Measurements from ENCODE around the gene TMEM72. TPM values are rescaled to one million over a fixed set of nuclear protein-coding genes. Genes with fewer than 3 reads are reported as not detected.
A peak's percentile ranks its signal among the peaks of the same experiment; 100 is the strongest.

The TMEM72 gene
- total and polyA plus RNA-seq, 2 experiments from 2014 or later, result 1.3 to 2.3 TPM

DNA sequence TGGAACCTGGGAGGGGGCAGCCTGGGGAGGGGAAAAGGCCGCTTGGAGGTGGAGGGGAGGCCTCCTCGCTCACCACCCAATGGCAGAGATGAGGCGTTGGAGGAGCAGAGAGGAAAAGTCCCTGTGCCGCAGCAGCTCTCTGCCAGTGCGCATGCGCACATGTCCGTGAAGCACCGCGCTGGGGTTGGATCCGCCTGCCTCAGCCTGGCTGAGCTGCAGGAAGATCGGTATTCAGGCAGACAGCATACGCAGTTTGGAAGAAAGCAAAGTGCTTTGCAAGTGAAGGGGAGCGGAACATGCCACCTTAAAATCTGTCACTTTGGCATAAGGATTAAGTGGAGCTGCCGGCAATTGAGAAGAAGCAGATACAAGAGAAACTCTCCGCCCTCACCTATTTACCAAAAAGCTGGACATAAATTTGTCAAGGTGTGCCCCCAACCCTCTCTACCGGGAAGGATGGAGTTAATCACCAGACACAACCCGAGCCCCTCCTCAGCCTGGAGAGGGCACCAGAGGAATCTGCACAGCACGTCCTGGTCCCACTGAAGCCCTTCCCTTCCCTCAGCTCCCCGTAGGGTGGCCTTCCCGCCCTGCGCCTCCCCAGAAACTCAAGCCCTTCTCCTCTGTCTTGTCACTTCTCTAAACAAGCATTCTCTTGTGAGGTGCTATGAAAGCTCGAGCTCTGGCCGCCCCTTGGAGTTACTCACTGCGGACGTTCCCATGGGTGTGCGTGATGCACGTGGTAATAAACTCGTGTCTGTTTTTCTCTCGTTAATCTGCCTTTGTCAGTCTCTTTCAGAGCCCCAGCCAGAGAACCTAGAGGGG, 32.2 kb upstream of the TMEM72 start:
- no peaks in the 10 kb centered on the region for H3K9me3 ChIP-seq (ENCODE audit: low read depth)
- no peaks in the 10 kb centered on the region for H3K36me3 ChIP-seq
- peaks cover 6% of the 10 kb centered on the region for H3K4me1 ChIP-seq (ENCODE audit: low read depth)
- TF ChIP-seq, protein P1, sequence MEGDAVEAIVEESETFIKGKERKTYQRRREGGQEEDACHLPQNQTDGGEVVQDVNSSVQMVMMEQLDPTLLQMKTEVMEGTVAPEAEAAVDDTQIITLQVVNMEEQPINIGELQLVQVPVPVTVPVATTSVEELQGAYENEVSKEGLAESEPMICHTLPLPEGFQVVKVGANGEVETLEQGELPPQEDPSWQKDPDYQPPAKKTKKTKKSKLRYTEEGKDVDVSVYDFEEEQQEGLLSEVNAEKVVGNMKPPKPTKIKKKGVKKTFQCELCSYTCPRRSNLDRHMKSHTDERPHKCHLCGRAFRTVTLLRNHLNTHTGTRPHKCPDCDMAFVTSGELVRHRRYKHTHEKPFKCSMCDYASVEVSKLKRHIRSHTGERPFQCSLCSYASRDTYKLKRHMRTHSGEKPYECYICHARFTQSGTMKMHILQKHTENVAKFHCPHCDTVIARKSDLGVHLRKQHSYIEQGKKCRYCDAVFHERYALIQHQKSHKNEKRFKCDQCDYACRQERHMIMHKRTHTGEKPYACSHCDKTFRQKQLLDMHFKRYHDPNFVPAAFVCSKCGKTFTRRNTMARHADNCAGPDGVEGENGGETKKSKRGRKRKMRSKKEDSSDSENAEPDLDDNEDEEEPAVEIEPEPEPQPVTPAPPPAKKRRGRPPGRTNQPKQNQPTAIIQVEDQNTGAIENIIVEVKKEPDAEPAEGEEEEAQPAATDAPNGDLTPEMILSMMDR (IDR thresholded peaks at IDR 0.05; ENCODE audit: low read depth, low read length), result peak; percentile 22
- no peaks in the 10 kb centered on the region for H3K27me3 ChIP-seq
- peak overlapping the region; percentile 65 for H3K27ac ChIP-seq
- DNase-seq (ENCODE audit: low read depth in 1 of 2, low spot score in 1 of 2), result peak; percentile 91 to 93
- peak overlapping the region; percentile 12 for H3K4me3 ChIP-seq

DNA sequence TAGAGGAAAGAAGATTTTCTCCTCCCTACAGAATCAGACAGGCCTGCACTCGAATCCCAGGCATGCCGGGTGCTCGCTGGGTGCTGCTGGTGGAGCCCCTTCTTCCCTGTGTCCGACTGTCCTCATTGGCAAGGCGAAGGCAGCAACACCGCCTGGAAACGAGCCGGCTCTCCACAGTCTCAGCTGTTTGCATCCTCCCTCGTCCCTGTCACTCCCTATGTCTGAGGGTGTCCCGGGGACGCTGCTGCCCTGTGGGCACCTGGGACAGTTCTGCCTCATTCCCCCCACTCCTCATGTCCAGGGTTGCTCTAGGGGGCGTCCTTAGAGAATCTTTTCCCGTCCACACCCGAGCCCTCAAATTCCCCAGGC, 31.6 kb upstream of the TMEM72 start:
- TF ChIP-seq, protein P1 (IDR thresholded peaks at IDR 0.05; ENCODE audit: low read depth, low read length), result no peak
- Histone ChIP-seq H3K27ac (peak overlapping the region; percentile 65), H3K9me3 (ENCODE audit: low read depth) (no peaks in the 10 kb centered on the region), H3K4me3 (peak overlapping the region; percentile 12), H3K27me3 (no peaks in the 10 kb centered on the region), H3K36me3 (no peaks in the 10 kb centered on the region), H3K4me1 (ENCODE audit: low read depth) (peaks cover 6% of the 10 kb centered on the region)
- DNase-seq (ENCODE audit: low read depth in 1 of 2, low spot score in 1 of 2), result no peak

DNA sequence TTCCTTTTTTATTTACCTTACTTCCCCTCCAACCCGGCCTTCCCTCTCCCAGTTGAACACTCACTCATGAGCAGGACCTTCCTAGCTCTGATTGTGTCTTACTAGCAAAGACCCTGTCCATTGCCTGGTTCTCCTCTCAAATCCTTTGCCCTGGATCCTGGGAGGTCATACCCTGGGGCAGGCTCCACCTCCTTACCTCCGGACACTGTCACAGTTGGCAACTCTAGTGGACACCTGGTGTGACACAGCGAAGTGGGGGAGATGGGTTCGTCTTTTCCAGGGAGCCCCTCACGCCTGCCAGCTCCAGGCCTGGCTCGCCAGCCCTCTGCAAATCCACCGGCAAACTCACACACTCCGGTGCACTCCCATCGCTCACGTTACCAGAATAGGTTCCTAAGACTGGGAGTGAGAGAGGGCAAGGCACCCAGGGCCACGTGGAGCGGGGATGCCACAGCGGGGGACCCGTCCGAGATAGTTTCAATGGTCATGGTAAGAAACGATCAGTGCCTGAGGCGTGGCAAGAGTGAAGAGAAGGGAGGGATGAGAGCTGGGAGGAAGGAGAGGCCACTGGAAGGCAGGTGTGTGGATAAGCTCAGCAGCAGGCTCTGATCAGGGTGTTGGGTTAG, 30.9 kb upstream of the TMEM72 start:
- Histone ChIP-seq H3K36me3 (no peaks in the 10 kb centered on the region), H3K27ac (no peak overlapping the region), H3K27me3 (no peaks in the 10 kb centered on the region), H3K4me3 (no peak overlapping the region), H3K4me1 (ENCODE audit: low read depth) (peaks cover 6% of the 10 kb centered on the region), H3K9me3 (ENCODE audit: low read depth) (no peaks in the 10 kb centered on the region)
- no peak for DNase-seq (ENCODE audit: low read depth in 1 of 2, low spot score in 1 of 2)
- TF ChIP-seq, protein P1 (IDR thresholded peaks at IDR 0.05; ENCODE audit: low read depth, low read length), result no peak

DNA sequence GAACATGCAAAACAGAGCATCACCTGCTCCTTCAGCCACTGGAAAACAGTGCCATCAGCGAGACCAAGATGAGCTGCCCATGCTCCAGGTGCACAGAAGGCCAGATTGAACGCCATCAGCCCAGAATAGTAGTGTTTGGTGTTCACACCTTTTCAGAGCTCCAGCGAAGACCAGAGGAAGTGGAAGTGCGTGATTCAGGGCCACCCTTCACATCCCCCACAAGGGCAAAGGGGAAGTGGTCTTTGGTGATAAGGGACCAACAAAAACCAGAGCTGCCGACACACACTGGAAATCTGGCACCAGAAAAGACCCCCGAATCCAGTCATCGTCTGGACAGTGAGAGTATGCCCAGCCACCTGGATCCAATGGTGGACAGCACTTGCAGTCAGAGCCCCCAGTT, 29.5 kb upstream of the TMEM72 start:
- Histone ChIP-seq H3K36me3 (no peaks in the 10 kb centered on the region), H3K27ac (no peak overlapping the region), H3K4me3 (no peak overlapping the region), H3K27me3 (no peaks in the 10 kb centered on the region), H3K4me1 (ENCODE audit: low read depth) (peaks cover 6% of the 10 kb centered on the region), H3K9me3 (ENCODE audit: low read depth) (no peaks in the 10 kb centered on the region)
- no peak for DNase-seq (ENCODE audit: low read depth in 1 of 2, low spot score in 1 of 2)
- TF ChIP-seq, protein P1 (IDR thresholded peaks at IDR 0.05; ENCODE audit: low read depth, low read length), result no peak

DNA sequence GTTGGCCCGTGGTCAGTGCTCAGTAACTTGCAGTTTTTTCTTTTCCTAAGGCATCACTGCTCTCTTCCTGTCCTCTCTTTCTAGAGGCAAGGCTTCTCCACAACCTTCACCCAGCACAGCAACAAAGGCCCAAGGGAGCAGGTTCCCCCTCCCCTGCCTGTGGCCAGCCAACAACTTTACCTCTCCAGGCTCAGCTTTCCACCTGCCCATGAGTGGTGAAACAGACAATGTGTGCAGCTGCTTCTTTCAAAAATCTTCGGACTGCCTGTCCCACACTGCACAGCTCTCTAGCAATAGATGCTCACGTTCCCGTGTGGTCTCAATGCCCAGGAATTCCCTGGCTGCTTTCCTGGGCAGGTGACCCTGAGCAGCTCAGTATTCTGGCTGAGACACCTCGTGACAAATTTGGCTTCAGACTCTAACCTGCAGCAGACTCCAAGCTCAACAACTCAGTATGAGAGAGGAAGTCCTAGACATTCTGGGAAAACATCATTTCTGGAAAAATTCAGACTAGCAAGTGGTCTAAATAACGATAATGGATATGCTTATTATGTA, 28.9 kb upstream of the TMEM72 start:
- no peaks in the 10 kb centered on the region for H3K9me3 ChIP-seq (ENCODE audit: low read depth)
- no peak for DNase-seq (ENCODE audit: low read depth in 1 of 2, low spot score in 1 of 2)
- no peaks in the 10 kb centered on the region for H3K27me3 ChIP-seq
- no peak overlapping the region for H3K4me3 ChIP-seq
- TF ChIP-seq, protein P1 (IDR thresholded peaks at IDR 0.05; ENCODE audit: low read depth, low read length), result no peak
- H3K4me1 ChIP-seq (ENCODE audit: low read depth), result peaks cover 6% of the 10 kb centered on the region
- H3K36me3 ChIP-seq, result no peaks in the 10 kb centered on the region
- no peak overlapping the region for H3K27ac ChIP-seq
